Measurements from ENCODE around the gene USP10.
"Not testable (repeated sequence)": the region's sequence is repeated elsewhere in the genome, so short reads cannot be mapped to it uniquely, and the experiment has no call there.

USP10 gene

DNA sequence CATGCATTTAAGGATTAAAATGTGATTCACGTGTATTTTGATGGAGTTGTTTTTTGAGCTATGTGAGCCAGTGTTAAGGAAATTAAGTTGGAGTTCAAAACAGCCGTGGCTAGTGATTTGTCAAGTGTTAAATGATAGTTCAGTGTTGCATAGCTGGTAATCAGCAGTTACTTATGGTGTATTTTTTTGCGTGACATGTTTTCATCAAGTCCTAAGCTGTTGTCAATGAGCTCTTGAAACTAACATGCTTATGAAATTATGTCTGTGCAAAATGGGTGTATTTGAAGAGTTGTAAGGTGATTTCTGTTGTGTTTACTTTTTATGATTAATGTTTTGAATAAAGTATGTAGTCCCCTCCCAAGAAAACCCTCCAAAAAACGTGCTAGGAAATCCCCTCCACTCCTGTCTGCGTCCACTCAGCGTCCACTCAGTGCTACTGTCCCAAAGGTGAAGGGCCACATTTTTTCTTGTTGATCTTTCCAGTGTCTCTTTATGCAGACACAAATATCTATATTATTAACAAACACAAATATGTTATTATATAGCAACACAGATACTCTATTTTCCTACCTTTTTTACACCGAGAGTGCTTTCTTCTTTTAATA, 30.0 kb downstream of the USP10 start:
- no peak for DNase-seq

DNA sequence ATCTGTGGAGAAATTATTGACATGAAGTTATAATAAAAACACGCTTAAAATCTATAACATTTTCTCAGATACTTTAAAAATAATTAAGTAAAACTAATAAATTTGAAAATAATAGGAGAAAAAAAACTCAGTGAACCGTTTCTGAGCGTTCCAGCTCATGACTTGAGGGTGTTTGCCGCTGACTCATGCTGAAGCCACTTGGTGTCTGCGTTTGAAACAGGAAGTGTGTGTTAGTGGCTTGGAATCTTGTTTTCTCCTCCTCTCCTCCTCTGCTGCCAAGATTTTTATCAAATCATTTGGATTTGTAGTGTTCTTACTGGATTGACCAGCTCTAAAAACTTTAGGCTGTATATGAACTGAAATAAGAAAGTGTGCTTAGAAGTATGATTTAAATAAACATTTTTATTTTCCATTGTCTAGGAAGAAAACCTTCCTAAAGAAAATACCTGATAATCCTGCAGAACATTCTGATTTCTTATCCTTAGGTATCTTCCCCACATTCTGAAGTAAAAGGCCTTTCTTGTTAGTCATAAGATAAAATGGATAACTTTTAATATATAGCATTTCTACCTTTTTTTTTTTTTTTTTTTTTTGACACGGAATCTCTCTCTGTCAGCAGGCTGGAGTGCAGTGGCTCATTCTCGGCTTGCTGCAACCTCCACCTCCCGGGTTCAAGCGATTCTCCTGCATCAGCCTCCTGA, 30.8 kb downstream of the USP10 start:
- DNase-seq, result peak; percentile 79 to 91

DNA sequence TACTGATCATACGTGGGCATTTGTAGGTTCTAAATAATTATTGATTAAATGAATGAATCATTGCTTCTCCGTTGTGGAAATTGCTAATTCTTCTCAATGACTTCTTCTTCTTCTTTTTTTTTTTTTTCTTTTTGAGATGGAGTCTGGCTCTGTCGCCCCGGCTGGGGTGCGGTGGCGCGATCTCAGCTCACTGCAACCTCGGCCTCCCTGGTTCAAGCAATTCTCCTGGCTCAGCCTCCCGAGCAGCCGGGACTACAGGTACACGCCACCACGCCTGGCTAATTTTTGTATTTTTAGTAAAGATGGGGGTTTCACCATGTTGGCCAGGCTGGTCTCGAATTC, 32.5 kb downstream of the USP10 start:
- not testable (repeated sequence) for DNase-seq

DNA sequence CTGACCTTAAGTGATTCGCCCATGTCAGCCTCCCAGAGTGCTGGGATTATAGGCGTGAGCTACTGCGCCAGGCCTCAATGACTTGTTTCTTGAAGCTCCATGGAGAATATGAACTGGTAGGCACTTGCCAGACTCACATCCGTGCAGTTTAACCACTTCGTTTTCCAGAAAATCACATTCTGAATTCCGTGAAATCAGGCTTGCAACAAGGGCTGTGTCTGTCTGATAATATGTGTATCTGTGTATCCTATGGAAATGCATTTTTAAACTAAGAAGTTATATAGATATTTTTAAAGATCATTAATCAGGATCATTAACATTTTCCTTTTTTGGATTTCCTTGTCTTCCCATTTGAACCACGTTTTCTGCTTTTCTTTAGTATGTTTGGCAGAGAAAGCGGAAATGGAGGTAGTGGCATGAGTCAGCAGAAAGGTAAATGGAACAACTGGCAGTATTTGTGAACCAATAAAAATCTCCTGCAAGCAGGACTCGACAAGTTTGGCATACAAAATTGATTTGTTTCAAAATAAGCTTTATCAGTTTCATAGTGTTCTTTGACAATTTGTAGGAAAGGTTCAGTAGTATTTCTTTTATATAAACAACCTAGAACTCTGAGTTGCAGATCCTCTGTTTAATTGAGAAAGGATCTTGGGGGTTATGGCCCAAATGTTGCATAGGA, 33.0 kb downstream of the USP10 start:
- DNase-seq, result no peak

DNA sequence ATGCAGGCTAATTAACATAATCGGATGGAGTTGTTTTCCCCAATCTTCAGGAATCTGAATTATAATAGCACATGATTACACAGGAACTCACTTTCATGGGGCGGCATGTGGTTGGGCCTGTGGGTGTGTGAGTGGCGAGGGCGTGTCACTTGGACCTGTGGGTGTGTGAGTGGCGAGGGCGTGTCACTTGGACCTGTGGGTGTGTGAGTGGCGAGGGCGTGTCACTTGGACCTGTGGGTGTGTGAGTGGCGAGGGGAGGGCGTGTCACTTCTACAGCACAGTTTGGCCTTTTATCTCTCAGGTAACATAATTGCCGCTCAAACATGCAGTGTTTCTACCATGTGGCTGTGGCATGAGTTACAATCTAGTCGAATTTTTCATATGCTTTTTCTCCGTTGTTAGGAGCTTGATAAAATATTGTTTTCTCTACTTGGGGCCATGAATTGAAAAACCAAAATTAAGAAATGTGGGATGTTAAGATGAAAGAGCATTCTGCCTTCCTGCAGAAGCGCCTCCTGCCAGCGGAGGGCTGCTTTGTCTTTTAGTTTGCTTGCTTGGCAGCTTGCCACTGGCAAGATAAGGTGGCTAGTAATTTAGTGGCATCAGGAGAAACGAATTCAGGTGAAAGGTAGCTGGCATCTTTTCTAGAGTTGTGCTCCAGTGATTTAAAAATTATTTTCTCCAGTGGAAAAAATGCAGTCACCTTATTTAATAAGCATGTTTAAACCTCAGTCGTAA, 36.2 kb downstream of the USP10 start:
- no peak for DNase-seq

DNA sequence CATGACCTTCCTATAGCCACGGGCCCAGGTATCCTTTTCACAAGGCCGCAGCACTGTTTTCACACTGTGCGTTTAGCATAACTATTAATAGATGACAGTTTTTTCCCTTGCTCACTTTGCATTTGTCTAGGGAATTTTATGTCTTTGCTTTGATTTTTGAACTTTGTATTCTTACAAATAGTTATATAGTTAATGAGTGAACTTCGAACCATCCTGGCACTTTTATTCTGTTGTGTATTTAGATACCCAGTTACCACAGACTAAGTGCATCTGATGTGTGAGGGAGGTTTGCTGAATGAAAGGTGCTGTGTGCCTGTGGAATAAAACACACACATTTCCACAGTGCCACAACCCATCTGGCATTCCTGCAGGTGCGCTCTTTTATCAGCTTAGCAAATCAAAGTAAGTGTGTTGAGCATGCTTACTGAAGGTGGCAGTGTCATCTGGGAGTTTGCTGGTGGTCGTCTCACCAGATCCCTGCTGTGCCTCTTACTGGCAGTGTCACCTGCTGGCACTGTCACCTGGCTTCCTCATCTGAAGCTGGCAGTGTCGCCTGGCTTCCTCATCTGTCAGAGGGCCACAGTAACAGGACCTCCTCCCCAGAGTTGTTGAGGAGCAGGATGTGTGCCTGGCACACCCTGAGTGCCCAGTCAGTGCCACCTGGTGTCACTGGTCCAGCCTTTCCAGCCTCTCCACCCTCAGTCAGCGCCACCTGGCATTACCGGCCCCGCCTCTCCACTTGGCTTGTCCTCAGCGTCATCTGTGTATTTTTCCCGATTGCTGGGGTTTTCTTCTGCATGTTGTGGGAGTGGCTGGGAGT, 37.6 kb downstream of the USP10 start:
- DNase-seq, result no peak

DNA sequence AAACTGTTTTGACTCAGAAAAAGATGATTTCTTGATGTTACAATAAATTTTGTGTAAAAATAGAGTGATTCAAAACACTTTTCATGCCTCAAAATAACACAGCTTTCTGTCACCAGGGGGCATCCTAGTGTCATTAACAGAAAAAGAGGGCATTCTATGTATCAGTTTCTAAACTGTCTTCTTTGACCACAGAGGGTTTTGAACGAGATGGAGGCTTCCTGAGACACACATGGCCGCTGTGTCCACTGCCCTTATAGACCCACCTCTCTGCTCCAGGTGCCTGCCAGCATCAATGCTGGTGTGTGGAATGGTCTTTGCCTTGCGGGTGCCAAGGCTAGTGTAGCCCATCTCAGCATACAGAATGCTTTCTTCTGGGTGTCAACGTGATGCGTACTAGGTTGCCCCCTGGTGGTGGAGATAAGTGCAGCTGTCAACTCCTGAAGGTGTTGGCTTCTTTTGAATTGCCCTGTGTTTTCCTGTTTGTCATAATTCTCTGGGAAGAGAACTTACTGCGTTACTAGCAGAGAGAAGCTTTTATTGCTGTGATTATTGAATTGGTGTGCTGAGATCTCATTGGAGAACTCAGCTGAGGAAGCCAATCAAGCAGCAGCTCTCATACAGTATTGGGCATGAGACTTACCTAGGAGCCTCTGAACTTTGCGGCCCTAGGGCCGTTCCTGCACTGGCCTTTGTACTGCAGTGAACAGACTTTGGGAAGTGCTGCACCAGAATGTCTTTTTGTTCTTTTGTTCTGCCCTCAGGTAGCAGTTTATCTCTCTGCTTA, 38.6 kb downstream of the USP10 start:
- peak; percentile 76 to 85 for DNase-seq

DNA sequence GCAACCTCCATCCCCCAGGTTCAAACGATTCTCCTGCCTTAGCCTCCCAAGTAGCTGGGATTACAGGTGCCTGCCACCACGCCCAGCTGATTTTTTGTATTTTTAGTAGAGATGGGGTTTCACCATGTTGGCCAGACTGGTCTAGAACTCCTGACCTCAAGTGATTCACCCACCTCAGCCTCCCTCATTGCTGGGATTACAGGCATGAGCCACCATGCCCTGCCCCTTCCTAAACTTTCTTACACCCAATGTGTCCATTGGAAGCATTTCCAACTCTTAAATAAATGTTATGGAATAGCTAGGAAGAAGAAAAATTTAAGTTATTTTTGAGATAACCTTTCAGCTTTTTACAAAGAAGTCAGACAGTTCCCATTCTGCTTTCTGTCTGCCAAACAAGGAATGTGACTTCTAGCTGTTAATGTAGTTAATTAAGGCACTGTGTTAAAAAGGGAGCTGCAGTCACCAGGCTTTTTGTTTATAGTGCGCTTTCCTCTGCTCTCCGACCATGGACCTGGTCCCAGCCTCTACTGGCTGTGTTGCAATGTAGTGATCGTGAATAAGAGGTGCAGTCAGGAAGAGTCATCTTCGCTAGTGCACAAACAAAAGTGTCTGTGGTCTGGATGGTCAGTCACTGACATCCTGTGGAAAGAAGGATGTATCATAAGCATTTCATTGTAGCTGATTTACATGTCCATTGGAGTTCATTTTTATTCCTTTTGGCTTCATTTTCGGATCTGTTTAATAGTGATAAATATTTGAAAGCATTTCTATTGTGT, 39.7 kb downstream of the USP10 start:
- DNase-seq, result no peak

DNA sequence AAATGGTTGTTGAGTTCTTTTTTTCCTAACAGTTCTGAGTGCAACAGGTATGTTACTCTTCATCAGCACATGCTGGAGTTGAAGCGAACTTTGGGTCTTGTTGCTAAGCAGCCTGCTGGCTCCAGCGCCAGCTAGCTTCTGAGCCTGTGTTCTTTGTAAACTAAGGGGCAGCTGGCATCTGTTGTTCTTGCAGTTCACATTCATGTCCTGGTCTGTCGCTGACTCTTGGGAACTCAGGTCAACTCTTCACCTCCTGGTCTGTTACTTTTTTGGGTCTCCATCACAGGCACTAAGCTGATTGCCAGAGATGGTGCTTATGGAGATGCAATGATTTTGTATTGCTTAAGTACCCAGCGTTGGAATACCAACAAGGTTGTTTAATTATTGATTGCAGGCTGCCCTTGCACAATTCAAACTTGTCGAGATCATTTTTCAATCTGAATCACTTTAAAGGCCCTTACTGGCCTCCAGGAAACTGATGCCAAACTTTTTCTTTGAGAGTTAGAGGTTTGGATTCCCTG, 40.9 kb downstream of the USP10 start:
- DNase-seq, result no peak

DNA sequence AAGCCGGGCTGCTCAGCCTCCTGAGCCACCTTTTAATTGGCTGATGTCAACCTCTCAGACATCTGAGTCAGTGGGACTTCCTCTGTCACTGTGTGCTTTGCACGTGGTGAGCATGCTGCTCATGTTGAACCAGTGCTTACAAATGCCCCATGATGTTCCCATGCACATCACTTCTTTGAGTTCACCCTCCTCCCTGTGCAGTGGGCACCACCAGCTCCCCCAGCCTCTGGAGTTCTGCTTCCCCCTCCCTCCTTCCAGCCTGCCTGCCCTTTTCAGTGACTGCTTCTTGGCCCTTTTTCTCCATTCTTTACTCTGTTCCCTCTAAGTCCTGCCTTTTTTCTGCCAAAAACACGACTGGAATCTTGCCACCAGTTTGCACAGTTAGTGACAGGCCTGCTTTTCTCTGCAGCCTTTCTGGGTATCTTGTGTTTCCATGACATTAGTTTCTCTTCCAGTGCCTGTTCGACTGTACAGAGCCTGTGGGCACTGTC, 41.6 kb downstream of the USP10 start:
- peak; percentile 12 to 30 for DNase-seq

DNA sequence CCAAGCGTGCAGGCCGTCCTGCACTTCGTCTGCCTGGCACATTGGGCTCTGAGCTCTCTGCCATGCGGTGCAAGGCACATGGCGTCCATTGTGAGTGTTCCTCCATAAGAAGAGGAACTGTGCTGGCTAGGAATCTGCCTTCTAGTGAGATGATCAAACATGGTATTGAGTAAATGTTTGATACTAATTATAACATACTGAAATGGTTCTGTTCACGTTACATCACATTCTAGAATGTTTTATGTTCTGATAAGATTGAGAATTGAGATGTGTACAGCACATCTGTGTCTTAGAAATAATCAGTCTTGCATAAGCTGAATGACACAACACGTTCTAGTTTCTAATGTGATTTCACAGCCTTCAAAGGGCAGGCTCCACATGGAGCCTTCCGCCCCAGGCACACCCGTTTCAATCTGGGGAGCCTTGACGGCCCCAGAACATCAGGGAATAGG, 42.9 kb downstream of the USP10 start:
- DNase-seq, result no peak

DNA sequence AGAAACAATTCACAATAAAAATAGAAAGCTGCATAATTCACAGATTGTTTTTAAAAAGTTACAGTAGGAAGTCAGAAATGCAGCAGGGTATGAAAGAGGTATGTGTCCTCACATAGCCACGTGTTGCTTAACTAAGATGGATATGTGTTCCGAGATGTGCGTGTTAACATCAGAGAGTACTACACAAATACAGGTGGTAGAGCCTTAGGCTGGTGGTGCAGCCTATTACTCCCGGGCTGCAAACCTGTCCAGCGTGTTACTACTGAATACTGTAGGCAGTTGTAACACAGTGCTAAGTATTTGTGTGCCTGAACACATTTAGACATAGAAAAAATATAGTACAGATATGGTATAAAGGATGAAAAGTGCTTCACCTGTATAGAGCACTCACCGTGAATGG, 46.4 kb downstream of the USP10 start:
- no peak for DNase-seq

DNA sequence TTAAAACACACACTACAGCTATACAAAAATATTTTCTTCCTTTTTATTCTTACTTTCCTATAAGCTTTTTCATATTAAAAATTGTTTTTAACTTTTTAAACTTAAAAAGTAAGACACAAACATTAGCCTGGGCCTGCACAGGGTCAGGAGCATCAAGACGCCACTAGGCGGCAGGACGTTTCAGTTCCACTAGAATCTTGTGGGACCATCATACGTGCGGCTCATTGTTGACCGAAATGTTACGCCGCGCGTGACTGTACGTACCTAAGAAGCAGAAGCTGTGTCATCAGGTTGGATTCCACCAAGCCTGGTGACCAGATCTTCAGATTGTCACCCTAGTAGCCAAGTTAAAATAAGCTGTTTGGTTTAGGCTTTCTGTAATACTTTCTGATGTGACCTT, 47.1 kb downstream of the USP10 start:
- peak; percentile 31 to 40 for DNase-seq

DNA sequence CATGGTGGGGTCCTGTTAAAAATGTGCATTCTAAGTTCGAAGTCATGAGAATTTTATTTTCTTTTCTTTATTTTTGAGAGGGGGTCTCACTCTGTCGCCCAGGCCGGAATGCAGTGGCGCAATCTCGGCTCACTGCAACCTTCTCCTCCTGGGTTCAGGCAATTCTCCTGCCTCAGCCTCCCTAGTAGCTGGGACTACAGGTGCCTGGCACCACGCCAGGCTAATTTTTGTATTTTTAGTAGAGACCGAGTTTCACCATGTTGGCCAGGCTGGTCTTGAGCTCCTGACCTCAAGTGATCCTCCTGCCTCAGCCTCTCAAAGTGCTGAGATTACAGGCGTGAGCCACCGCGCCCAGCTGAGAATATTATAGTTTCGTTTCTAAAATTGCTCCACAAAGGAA, 48.4 kb downstream of the USP10 start:
- DNase-seq, result not testable (repeated sequence)

DNA sequence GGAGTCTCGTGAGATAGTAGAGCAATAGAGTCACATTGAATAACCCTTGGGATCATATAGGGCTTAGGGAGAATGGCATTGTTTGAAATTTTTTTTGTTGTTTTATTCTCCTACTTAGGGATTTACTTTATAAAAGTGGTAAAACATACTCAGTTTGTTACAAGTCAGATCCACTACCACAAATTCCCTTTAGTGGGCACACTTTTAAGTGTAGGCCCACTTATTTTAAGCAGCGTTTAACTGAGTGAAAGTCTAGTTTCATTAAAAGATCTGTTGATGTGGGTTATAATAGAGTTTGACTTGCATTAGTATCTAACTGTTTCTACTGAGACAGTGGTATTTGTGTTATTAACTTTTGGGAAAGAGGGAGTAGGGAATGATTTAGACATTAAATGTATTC, 49.3 kb downstream of the USP10 start:
- peak; percentile 34 to 64 for DNase-seq

DNA sequence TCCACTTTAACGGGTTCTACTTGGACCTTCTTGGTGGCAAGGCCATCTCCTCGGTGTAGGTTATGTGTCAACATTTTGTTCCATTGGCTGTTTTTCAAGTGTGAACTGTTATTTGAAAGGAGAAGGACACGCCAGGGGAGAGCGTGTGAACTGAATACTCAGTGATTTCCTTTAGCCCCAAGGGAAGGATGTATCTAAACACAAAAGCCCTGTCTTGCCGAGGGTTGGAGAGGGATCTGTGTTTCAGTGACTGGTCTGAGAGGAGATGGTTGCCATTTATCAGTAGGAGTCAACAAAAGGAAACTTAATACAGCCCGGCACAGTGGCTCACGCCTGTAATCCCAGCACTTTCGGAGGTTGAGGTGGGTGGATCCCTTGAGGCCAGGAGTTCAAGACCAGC, 50.0 kb downstream of the USP10 start:
- no peak for DNase-seq

DNA sequence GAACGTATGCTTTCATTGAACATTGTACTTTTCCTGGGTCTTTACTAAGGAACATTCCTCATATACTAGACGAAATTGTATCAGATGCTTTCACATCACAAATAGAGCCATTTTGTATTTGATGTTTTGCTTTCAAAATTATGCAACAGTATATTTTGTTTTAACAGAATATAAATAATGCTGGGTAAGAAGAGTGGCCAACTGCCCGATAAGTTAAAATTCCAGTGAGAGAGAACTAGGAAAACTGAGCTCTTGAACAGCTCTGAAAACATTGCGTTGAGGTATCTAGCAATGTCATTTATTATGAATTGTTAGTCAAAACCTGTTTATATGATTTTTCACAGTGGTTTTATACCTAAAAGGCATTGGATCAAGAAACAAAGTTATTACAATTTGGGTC, 50.8 kb downstream of the USP10 start:
- DNase-seq, result no peak

DNA sequence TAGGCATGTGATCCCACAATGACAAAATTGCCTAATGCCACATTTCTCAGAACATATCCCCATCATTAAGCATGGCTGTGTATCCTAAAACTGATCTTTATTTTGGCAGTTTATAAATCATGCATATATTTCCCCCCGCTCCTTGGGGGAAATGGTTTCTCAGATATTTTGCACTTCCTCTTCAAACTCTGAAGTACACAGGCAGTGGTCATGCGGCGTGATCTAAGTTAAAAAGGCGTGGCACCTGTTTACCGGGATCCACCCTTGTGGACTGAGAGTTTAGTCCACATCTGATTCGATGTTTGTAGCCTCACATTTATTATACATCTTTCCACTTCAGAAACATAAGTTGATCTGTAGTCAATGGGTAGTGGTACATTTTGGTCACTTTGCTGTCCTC, 51.4 kb downstream of the USP10 start:
- no peak for DNase-seq

DNA sequence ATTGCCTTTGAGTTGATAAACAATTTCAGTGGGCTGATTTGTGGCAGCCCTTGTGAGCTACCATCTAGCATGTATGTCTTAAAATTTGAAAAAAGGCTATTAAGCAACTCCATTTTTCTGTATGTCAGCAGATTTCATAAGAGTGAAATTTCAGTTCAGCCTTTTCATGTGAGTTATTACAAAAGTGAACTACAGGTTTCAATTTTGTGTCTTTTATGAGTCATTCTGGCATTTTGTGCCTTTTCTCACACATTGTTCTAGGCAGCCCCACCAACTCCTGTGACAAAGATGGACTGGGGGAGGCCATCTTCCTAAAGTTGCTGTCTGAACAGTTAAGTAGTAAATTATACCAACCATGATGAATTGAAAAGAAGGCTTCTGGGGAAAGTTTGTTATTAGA, 52.1 kb downstream of the USP10 start:
- no peak for DNase-seq

DNA sequence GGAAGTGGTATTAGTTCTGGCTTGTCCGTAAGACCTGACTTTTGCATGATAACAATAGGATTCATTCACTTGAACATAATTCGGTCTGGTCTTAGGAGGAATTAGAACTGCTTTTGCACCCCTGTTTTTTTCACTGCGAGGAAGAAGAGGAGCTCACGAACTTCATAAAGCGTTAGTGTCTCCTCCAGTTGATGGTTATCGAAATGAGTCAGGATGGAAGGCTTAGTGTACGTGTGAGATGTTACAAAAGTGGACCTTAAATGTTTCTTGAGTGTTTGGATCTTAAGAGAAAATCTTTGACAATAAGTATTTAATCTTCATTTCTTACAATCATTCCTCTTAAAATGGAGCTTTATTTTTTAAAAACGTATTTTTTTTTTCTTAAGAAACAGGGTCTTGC, 52.8 kb downstream of the USP10 start:
- no peak for DNase-seq
